NCI-H2227 treated with DMSO at 0.1 percent for 48 hours (cell line): Measurements from ENCODE around the gene TRIM28.
"Not testable (repeated sequence)": the region's sequence is repeated elsewhere in the genome, so short reads cannot be mapped to it uniquely, and the experiment has no call there.

Source experiments
- DNase-seq: peaks from one replicate; lab custom pipeline; 2025; lab: John Stamatoyannopoulos, UW

Gene TRIM28

GRCh38 chr19:58519087-58519354 lies 24.8 kb upstream of the TRIM28 start:
- DNase-seq = peak; percentile 91

GRCh38 chr19:58519355-58520256 lies 24.3 kb upstream of the TRIM28 start, which contains the start of gene ZBTB45:
ZBTB45 (minus strand) TSS chr19:58519810; CDS start chr19:58517673, 2,137 bp downstream.
- DNase-seq = peak; percentile 100

GRCh38 chr19:58520257-58520599 lies 23.6 kb upstream of the TRIM28 start:
- DNase-seq = no peak

- DNase-seq = no peak
Measured at GRCh38 chr19:58521651-58522050, 22.2 kb upstream of the TRIM28 start.

GRCh38 chr19:58522709-58523108 lies 21.2 kb upstream of the TRIM28 start:
- DNase-seq = no peak

- no peak for DNase-seq
Measured at GRCh38 chr19:58529405-58529804, 14.5 kb upstream of the TRIM28 start.

- DNase-seq = no peak
Measured at GRCh38 chr19:58531034-58531840, 12.6 kb upstream of the TRIM28 start.

GRCh38 chr19:58535857-58536256 lies 8.0 kb upstream of the TRIM28 start:
- DNase-seq = no peak

- DNase-seq = no peak
Measured at GRCh38 chr19:58536852-58537798, 6.7 kb upstream of the TRIM28 start.

- peak; percentile 99 for DNase-seq
Measured at GRCh38 chr19:58538257-58539168, 5.4 kb upstream of the TRIM28 start.

- DNase-seq = not testable (repeated sequence)
Measured at GRCh38 chr19:58539169-58539559, 4.7 kb upstream of the TRIM28 start.

- not testable (repeated sequence) for DNase-seq
Measured at GRCh38 chr19:58542641-58543372, 1.1 kb upstream of the TRIM28 start.

GRCh38 chr19:58544591-58545285 lies 874 bp downstream of the TRIM28 start:
- no peak for DNase-seq

- no peak for DNase-seq
Measured at GRCh38 chr19:58545286-58546018, 1.6 kb downstream of the TRIM28 start.

- no peak for DNase-seq
Measured at GRCh38 chr19:58546019-58546530, 2.2 kb downstream of the TRIM28 start.

- DNase-seq = no peak
Measured at GRCh38 chr19:58547323-58548312, 3.8 kb downstream of the TRIM28 start.

GRCh38 chr19:58548859-58549663 lies 5.2 kb downstream of the TRIM28 start:
- DNase-seq = no peak
